B cell (primary cell): ENCODE results near the gene DNAH8. TPM values are rescaled to one million over a fixed set of nuclear protein-coding genes. Genes with fewer than 3 reads are reported as not detected.
A peak's percentile ranks its signal among the peaks of the same experiment; 100 is the strongest.

Source experiments
- ATAC-seq: fragments of 200-7000 bp; cut with Tn5 transposase; one replicate; pipeline ENCODE4 v1.10.0; 2021; ENCODE audit warnings: low read depth, mild to moderate bottlenecking, moderate number of reproducible peaks, moderate library complexity
- CTCF ChIA-PET: fragments of 350-600 bp; sonication (Branson Sonifier 250); formaldehyde crosslinking; loops from one replicate; lab custom pipeline; 2021; ENCODE audit warnings: antibody characterized with exemption, inconsistent platforms; lab: Charles Lee
- POLR2A ChIA-PET: fragments of 350-600 bp; sonication (Branson Sonifier 250); formaldehyde crosslinking; loops from one replicate; lab custom pipeline; 2021; ENCODE audit warnings: antibody characterized with exemption; lab: Charles Lee
- DNase-seq: peaks from one replicate; pipeline ENCODE4 v3.0.0; 2013
- H2AFZ ChIP-seq: 2 replicates; pipeline ENCODE4 v1.6.1; 2012; ENCODE audit warnings: mild to moderate bottlenecking, low read depth, low read length; ENCODE audit not compliant: insufficient read depth, poor library complexity, severe bottlenecking
- H3K27ac ChIP-seq, 2 donors: 1 replicate in 1 of 2; 2 replicates in 1 of 2; pipeline ENCODE4 v1.5.1; 2012 to 2013; ENCODE audit warnings: low read length in 2 of 2, mild to moderate bottlenecking in 2 of 2, moderate library complexity in 1 of 2
- H3K27me3 ChIP-seq, 4 experiments: fragments of 200-600 bp in 1 of 4; sonication (generic) in 1 of 4; replicated peaks in 1 of 4; 1 replicate in 2 of 4; 2 replicates in 2 of 4; pipeline versions ENCODE4 v1.6.1 to v1.7.0; 2013 to 2016; ENCODE audit warnings: low read length in 3 of 4, mild to moderate bottlenecking in 2 of 4, mixed read lengths in 1 of 4, moderate library complexity in 1 of 4; ENCODE audit not compliant: insufficient read depth in 4 of 4, control insufficient read depth in 3 of 4; ENCODE audit errors: control extremely low read depth in 1 of 4
- H3K36me3 ChIP-seq, 2 experiments: replicated peaks in 1 of 2; 1 replicate in 1 of 2; 2 replicates in 1 of 2; pipeline versions ENCODE4 v1.6.1 to v1.7.1; 2013; ENCODE audit warnings: low read length in 1 of 2; ENCODE audit not compliant: insufficient read depth in 2 of 2, control insufficient read depth in 1 of 2; ENCODE audit errors: control extremely low read depth in 1 of 2, extremely low read depth in 1 of 2
- H3K4me1 ChIP-seq, 2 donors: fragments of 200-600 bp in 1 of 2; sonication (generic) in 1 of 2; 1 replicate in 1 of 2; 2 replicates in 1 of 2; pipeline versions ENCODE4 v1.5.1 to v1.6.1; 2013 to 2017; ENCODE audit warnings: low read length in 2 of 2; ENCODE audit not compliant: control insufficient read depth in 2 of 2, insufficient read depth in 2 of 2
- H3K4me2 ChIP-seq: replicated peaks from 2 replicates; pipeline ENCODE3; 2012; ENCODE audit warnings: mild to moderate bottlenecking, low read depth, low read length; ENCODE audit not compliant: poor library complexity, severe bottlenecking
- H3K4me3 ChIP-seq, 5 experiments: fragments of 200-600 bp in 1 of 5; sonication (generic) in 1 of 5; 1 replicate in 3 of 5; 2 replicates in 2 of 5; pipeline versions ENCODE4 v1.5.1 to v1.7.0; 2011 to 2016; ENCODE audit warnings: low read length in 4 of 5, mild to moderate bottlenecking in 4 of 5, low read depth in 2 of 5, control low read depth in 1 of 5, moderate library complexity in 1 of 5; ENCODE audit not compliant: insufficient read depth in 1 of 5; ENCODE audit errors: control extremely low read depth in 1 of 5, extremely low read depth in 1 of 5
- H3K79me2 ChIP-seq: fragments of 200-600 bp; sonication (generic); one replicate; pipeline ENCODE4 v1.6.0; 2016; ENCODE audit warnings: low read length; ENCODE audit not compliant: control insufficient read depth, insufficient read depth
- H3K9ac ChIP-seq: fragments of 200-600 bp; sonication (generic); 2 replicates; pipeline ENCODE4 v1.6.1; 2017; ENCODE audit warnings: mild to moderate bottlenecking, low read length, moderate library complexity
- H3K9me3 ChIP-seq, 3 donors: one replicate each; pipeline versions ENCODE4 v1.6.1 to v1.7.1; 2013; ENCODE audit warnings: low read length in 2 of 3; ENCODE audit not compliant: control insufficient read depth in 2 of 3, insufficient read depth in 1 of 3; ENCODE audit errors: control extremely low read depth in 1 of 3
- H4K20me1 ChIP-seq: 2 replicates; pipeline ENCODE4 v1.6.0; 2012; ENCODE audit warnings: mild to moderate bottlenecking, low read length; ENCODE audit not compliant: insufficient read depth, control insufficient read depth, poor library complexity, severe bottlenecking
- H3K27ac Mint-ChIP-seq: one replicate; pipeline ENCODE4 v1.8.0; 2021; ENCODE audit warnings: mixed read lengths
- H3K27me3 Mint-ChIP-seq: one replicate; pipeline ENCODE4 v1.8.0; 2021; ENCODE audit warnings: mixed read lengths
- H3K4me1 Mint-ChIP-seq: one replicate; pipeline ENCODE4 v1.8.0; 2021; ENCODE audit warnings: mixed read lengths
- H3K4me3 Mint-ChIP-seq: one replicate; pipeline ENCODE4 v1.8.0; 2021; ENCODE audit warnings: mixed read lengths
- H3K9me3 Mint-ChIP-seq: one replicate; pipeline ENCODE4 v1.8.0; 2022; ENCODE audit warnings: mixed read lengths; ENCODE audit not compliant: insufficient read depth
- EZH2 ChIP-seq: IDR thresholded peaks from 2 replicates; pipeline ENCODE4 v1.6.1; 2012; ENCODE audit warnings: borderline replicate concordance, low read depth, mild to moderate bottlenecking, moderate library complexity, low read length; ENCODE audit not compliant: insufficient read depth, poor library complexity, severe bottlenecking
- WGBS: methylation state at CpG from one replicate; pipeline ENCODE4 v1.1.5; 2013; ENCODE audit warnings: missing lambda C conversion rate; ENCODE audit not compliant: insufficient coverage; 5-methylcytosine and 5-hydroxymethylcytosine counted together
- intact Hi-C: fragments of 100-400 bp; cut with micrococcal nuclease; formaldehyde crosslinking; loops from one replicate; pipeline ENCODE4 v1.10.0; 2022
- polyA plus RNA-seq: library from polyadenylated mRNA; depleted of rRNA; stranded (reverse); fragments of >200 nt; gene quantifications from 2 replicates; pipeline ENCODE4 v1.2.3, GENCODE V29; 2012
- total RNA-seq, 2 donors: library from RNA; stranded (reverse); fragments of 120-200 nt in 1 of 2; gene quantifications; 1 replicate in 1 of 2; 2 replicates in 1 of 2; pipeline versions ENCODE4 v1.2.3 to v1.2.4, GENCODE V29; 2013 to 2022
- TF ChIP-seq, protein P1 (sequence below): fragments of 200-600 bp; IDR thresholded peaks from one replicate; pipeline ENCODE4 v1.8.0; 2022; ENCODE audit warnings: antibody characterized with exemption, mild to moderate bottlenecking

The DNAH8 gene
- total and polyA plus RNA-seq, 2 donors (not counting 1 experiment from before 2014, with no cell fraction given) = 0.69 to 1.1 TPM

DNA sequence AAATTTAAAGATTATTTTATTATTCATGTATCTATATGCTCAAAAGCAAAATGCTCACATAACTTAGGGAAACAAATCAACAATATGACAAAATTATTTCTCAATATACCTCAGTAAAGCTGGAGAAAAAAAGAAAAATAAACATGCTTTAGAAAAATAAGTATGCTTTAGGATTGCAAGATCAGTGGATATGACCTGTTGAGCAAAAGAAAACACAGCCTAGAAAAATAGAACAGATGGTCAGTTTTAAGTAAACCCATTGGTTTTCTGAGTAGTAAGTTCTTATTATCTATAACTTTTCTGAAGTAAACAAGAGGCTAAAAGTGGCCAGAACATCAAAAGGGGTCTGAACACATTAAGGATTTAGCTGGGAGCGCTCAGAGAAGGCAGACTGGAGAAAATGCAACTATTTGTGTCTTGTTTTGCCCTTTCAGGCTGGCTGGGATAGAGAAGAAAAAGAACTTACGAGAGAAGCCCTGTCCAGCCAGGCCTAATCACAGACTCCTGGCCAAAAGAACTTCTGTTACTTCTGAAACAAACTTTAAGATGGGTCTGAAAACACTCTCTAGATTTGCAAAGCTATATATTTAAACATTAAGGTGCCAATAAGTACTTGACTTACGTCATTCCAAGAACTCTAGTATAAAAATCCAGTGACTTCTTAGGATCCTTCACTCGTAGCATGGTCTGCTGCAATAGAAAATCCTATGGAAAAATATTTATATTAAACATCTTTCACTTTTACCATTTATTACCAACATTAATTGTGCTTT is 28.7 kb upstream of the DNAH8 start:
- CTCF ChIA-PET = no interaction called here

DNA sequence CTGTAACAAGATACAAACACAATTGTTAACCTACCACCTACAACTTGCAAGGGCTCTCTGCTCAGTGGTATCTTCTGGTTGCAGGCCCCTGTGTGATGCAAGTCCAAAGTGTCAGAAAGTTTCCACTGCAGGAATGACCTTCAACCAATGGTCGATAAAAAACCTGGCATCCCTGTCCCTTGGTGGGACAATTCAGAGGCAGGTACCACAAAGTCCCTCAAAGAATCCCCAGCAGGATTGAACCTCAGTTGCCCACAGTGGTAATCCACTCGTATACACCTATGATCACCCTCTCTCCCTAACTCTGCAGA is 28.1 kb upstream of the DNAH8 start:
- Mint-ChIP-seq H3K9me3 (no peaks in the 10 kb centered on the region), H3K27me3 (no peaks in the 10 kb centered on the region), H3K4me1 (peaks cover 45% of the 10 kb centered on the region), H3K4me3 (no peak overlapping the region), H3K27ac (peak overlapping the region; percentile 23)
- Histone ChIP-seq H3K4me3 (no peak overlapping the region), H3K36me3 (peaks cover 0 to 21% of the 10 kb centered on the region in 2 experiments), H3K27ac (peak overlapping the region in 1 of 2 donors; percentile 10), H3K9ac (no peak overlapping the region), H3K79me2 (peaks cover 5% of the 10 kb centered on the region), H3K4me2 (no peak overlapping the region), H4K20me1 (no peaks in the 10 kb centered on the region), H3K27me3 (no peaks in the 10 kb centered on the region), H3K9me3 (no peaks in the 10 kb centered on the region), H2AFZ (no peak overlapping the region), H3K4me1 (peaks cover 12 to 15% of the 10 kb centered on the region in 2 donors)
- DNase-seq (no peak), ATAC-seq (no peak)
- TF ChIP-seq, protein P1, sequence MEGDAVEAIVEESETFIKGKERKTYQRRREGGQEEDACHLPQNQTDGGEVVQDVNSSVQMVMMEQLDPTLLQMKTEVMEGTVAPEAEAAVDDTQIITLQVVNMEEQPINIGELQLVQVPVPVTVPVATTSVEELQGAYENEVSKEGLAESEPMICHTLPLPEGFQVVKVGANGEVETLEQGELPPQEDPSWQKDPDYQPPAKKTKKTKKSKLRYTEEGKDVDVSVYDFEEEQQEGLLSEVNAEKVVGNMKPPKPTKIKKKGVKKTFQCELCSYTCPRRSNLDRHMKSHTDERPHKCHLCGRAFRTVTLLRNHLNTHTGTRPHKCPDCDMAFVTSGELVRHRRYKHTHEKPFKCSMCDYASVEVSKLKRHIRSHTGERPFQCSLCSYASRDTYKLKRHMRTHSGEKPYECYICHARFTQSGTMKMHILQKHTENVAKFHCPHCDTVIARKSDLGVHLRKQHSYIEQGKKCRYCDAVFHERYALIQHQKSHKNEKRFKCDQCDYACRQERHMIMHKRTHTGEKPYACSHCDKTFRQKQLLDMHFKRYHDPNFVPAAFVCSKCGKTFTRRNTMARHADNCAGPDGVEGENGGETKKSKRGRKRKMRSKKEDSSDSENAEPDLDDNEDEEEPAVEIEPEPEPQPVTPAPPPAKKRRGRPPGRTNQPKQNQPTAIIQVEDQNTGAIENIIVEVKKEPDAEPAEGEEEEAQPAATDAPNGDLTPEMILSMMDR = no peak
- ChIA-PET POLR2A (no interaction called here), CTCF (no interaction called here)
- WGBS = 75% methylated on average over 2 of the region's 2 CpGs
- intact Hi-C loops = no loop called here

More for the DNA sequence above, 28.7 kb upstream of the DNAH8 start:
- Histone ChIP-seq H3K27ac (peak overlapping the region in 1 of 2 donors; percentile 14), H3K36me3 (peaks cover 0 to 25% of the 10 kb centered on the region in 2 experiments), H3K9ac (no peak overlapping the region), H3K4me3 (no peak overlapping the region), H4K20me1 (no peaks in the 10 kb centered on the region), H2AFZ (no peak overlapping the region), H3K9me3 (no peaks in the 10 kb centered on the region), H3K79me2 (peaks cover 5% of the 10 kb centered on the region), H3K4me1 (peaks cover 12 to 15% of the 10 kb centered on the region in 2 donors), H3K27me3 (no peaks in the 10 kb centered on the region), H3K4me2 (no peak overlapping the region)
- POLR2A ChIA-PET = no interaction called here
- no peaks in the 10 kb centered on the region for H3K9me3 Mint-ChIP-seq
- DNase-seq = no peak
- peaks cover 42% of the 10 kb centered on the region for H3K4me1 Mint-ChIP-seq
- ATAC-seq = no peak
- no peak overlapping the region for H3K4me3 Mint-ChIP-seq
- no peaks in the 10 kb centered on the region for H3K27me3 Mint-ChIP-seq
- no peak overlapping the region for H3K27ac Mint-ChIP-seq
- no peak for TF ChIP-seq EZH2
- TF ChIP-seq, protein P1 = no peak
- intact Hi-C loops = no loop called here
- 100% methylated on average over 1 of the region's 4 CpGs for WGBS
